Transverse colon (tissue), 4 donors: ENCODE results near the gene HS3ST3A1. TPM values are rescaled to one million over a fixed set of nuclear protein-coding genes. Genes with fewer than 3 reads are reported as not detected.

ENCODE experiments used
- DNase-seq: peaks from one replicate; pipeline ENCODE4 v3.0.0-alpha.2; 2019
- H3K27ac ChIP-seq, 4 donors: fragments of 200-600 bp; sonication (generic); 2 replicates each; pipeline ENCODE4 v1.5.1; 2016 to 2018; ENCODE audit warnings: inconsistent platforms in 4 of 4
- H3K27me3 ChIP-seq: fragments of 200-600 bp; sonication (generic); 2 replicates; pipeline ENCODE4 v1.5.1; 2017; ENCODE audit warnings: inconsistent platforms
- H3K36me3 ChIP-seq, 4 donors: fragments of 200-600 bp; sonication (generic); 2 replicates each; pipeline ENCODE4 v1.5.1; 2017 to 2019; ENCODE audit warnings: inconsistent platforms in 4 of 4
- H3K4me1 ChIP-seq, 4 donors: fragments of 200-600 bp; sonication (generic); 2 replicates each; pipeline ENCODE4 v1.5.1; 2017 to 2020; ENCODE audit warnings: inconsistent platforms in 4 of 4
- H3K4me3 ChIP-seq, 4 donors: fragments of 200-600 bp; sonication (generic); 1 replicate in 1 of 4; 2 replicates in 3 of 4; pipeline versions ENCODE4 v1.5.1 to v1.6.1; 2017 to 2019; ENCODE audit warnings: inconsistent platforms in 4 of 4
- H3K9me3 ChIP-seq, 2 donors: fragments of 200-600 bp; sonication (generic); 2 replicates each; pipeline ENCODE4 v1.5.1; 2017 to 2019; ENCODE audit warnings: inconsistent platforms in 2 of 2
- CTCF ChIP-seq, 5 experiments: fragments of 200-600 bp in 3 of 5; fragments of 450-650 bp in 2 of 5; sonication (generic) in 3 of 5; IDR thresholded peaks; 1 replicate in 2 of 5; 2 replicates in 3 of 5; pipeline ENCODE4 v1.5.1; 2016 to 2017; ENCODE audit warnings: antibody characterized with exemption in 5 of 5, inconsistent platforms in 3 of 5, mild to moderate bottlenecking in 2 of 5, moderate library complexity in 1 of 5
- EP300 ChIP-seq: sonication (generic); formaldehyde crosslinking; IDR thresholded peaks from one replicate; pipeline ENCODE4 v1.6.1; 2017; ENCODE audit warnings: antibody characterized with exemption, low read depth
- POLR2A ChIP-seq: fragments of 450-650 bp; IDR thresholded peaks from one replicate; pipeline ENCODE4 v1.6.1; 2016; ENCODE audit warnings: antibody characterized with exemption, mild to moderate bottlenecking, moderate library complexity
- POLR2AphosphoS5 ChIP-seq, 3 donors: sonication (generic); formaldehyde crosslinking; IDR thresholded peaks; one replicate each; pipeline ENCODE4 v1.6.1; 2016; ENCODE audit warnings: antibody characterized with exemption in 3 of 3
- WGBS, 2 donors: methylation state at CpG; one replicate each; pipeline ENCODE4 v1.1.5; 2018; ENCODE audit warnings: low coverage in 1 of 2; 5-methylcytosine and 5-hydroxymethylcytosine counted together
- in situ Hi-C, 4 donors: fragments of 200-750 bp; cut with MboI; loops; one replicate each; pipeline versions ENCODE4 v1.15.0 to v1.15.1; 2017; ENCODE audit warnings: low sequenced_read_pairs in 3 of 4, low pct_ligation_motif_present in 1 of 4, low pct_unique_long_range_greater_than_20kb in 1 of 4
- intact Hi-C: fragments of 100-400 bp; cut with DNase I; formaldehyde crosslinking; loops from one replicate; pipeline ENCODE4 v1.15.1; 2023; ENCODE audit warnings: low total_unique reads
- total RNA-seq, 4 donors: library from RNA; depleted of rRNA; stranded (reverse); fragments of >200 nt; gene quantifications; one replicate each; pipeline ENCODE4 v1.1.0, GENCODE V29; 2016

The HS3ST3A1 gene
- total RNA-seq, 4 donors from 2014 or later: 0.41 to 3.6 (median 1.8) TPM

- 45 to 49% methylated on average over 2 of the region's 2 CpGs for WGBS, 2 donors
- no peaks in the 10 kb centered on the region for H3K27me3 ChIP-seq
- in situ Hi-C loops (loop anchor here in 1 of 4 donors (25.0 kb wide), 1 partner anchor 109 kb away; no protein-coding TSS in a partner anchor), intact Hi-C loops (no loop called here)
- no peak overlapping the region for H3K4me3 ChIP-seq
- DNase-seq: no peak
- no peaks in the 10 kb centered on the region for H3K9me3 ChIP-seq
- no peaks in the 10 kb centered on the region for H3K36me3 ChIP-seq
- H3K4me1 ChIP-seq: no peaks in the 10 kb centered on the region
- no peak for TF ChIP-seq POLR2AphosphoS5 (IDR thresholded peaks at IDR 0.05)
- TF ChIP-seq EP300: no peak
- no peak for TF ChIP-seq CTCF (IDR thresholded peaks at IDR 0.05)
- TF ChIP-seq POLR2A: no peak
- no peak overlapping the region for H3K27ac ChIP-seq
Observed at GRCh38 chr17:13646411-13646810, 44.7 kb upstream of the HS3ST3A1 start.

GRCh38 chr17:13643180-13643579 is 41.5 kb upstream of the HS3ST3A1 start:
- no peak for TF ChIP-seq CTCF (IDR thresholded peaks at IDR 0.05)
- no peak for TF ChIP-seq EP300
- TF ChIP-seq POLR2AphosphoS5 (IDR thresholded peaks at IDR 0.05): no peak
- no peak for TF ChIP-seq POLR2A
- intact Hi-C loops (no loop called here), in situ Hi-C loops (loop anchor here in 1 of 4 donors (25.0 kb wide), 1 partner anchor 106 kb away; no protein-coding TSS in a partner anchor)
- DNase-seq: no peak
- Histone ChIP-seq H3K27me3 (no peaks in the 10 kb centered on the region), H3K9me3 (no peaks in the 10 kb centered on the region), H3K4me1 (no peaks in the 10 kb centered on the region), H3K36me3 (no peaks in the 10 kb centered on the region), H3K27ac (no peak overlapping the region), H3K4me3 (no peak overlapping the region)
- 89% methylated on average over 2 of the region's 2 CpGs; no CpG with 5 or more reads in 1 of the 2 donors for WGBS, 2 donors

- Histone ChIP-seq H3K27me3 (no peaks in the 10 kb centered on the region), H3K27ac (no peak overlapping the region), H3K4me3 (no peak overlapping the region), H3K9me3 (no peaks in the 10 kb centered on the region), H3K4me1 (no peaks in the 10 kb centered on the region), H3K36me3 (no peaks in the 10 kb centered on the region)
- no peak for DNase-seq
- TF ChIP-seq CTCF (IDR thresholded peaks at IDR 0.05): no peak
- no peak for TF ChIP-seq POLR2AphosphoS5 (IDR thresholded peaks at IDR 0.05)
- no peak for TF ChIP-seq EP300
- no peak for TF ChIP-seq POLR2A
- WGBS, 2 donors: 43% methylated on average over 2 of the region's 2 CpGs; no CpG with 5 or more reads in 1 of the 2 donors
- intact Hi-C loops (no loop called here), in situ Hi-C loops (loop anchor here in 1 of 4 donors (25.0 kb wide), 1 partner anchor 105 kb away; no protein-coding TSS in a partner anchor)
Observed at GRCh38 chr17:13642188-13642587, 40.5 kb upstream of the HS3ST3A1 start.

- no peak for DNase-seq
- intact Hi-C loops: no loop called here
- no peak overlapping the region for H3K4me3 ChIP-seq
- no peak overlapping the region for H3K27ac ChIP-seq
- H3K9me3 ChIP-seq: no peaks in the 10 kb centered on the region
- H3K27me3 ChIP-seq: no peaks in the 10 kb centered on the region
- no peaks in the 10 kb centered on the region for H3K36me3 ChIP-seq
- no peaks in the 10 kb centered on the region for H3K4me1 ChIP-seq
- TF ChIP-seq POLR2A: no peak
- in situ Hi-C loops: loop anchor here in 1 of 4 donors (25.0 kb wide), 1 partner anchor 103 kb away; no protein-coding TSS in a partner anchor
- WGBS, 2 donors: 57 to 65% methylated on average over 3 of the region's 3 CpGs
Observed at GRCh38 chr17:13640551-13640950, 38.8 kb upstream of the HS3ST3A1 start.
